ACC112 (cell line): ENCODE results near the gene NTRK1.

Source experiments
- H2AFZ ChIP-seq: fragments of 200-600 bp; sonication (generic); one replicate; pipeline ENCODE4 v1.6.0; 2017; ENCODE audit warnings: antibody characterized with exemption, low read length; ENCODE audit not compliant: unreplicated experiment
- H3K27ac ChIP-seq: fragments of 200-600 bp; sonication (generic); 2 replicates; pipeline ENCODE4 v1.5.1; 2014; ENCODE audit warnings: low read depth, mild to moderate bottlenecking, antibody characterized with exemption, low read length, moderate library complexity
- H3K27me3 ChIP-seq: fragments of 200-600 bp; sonication (generic); 2 replicates; pipeline ENCODE4 v1.6.1; 2014; ENCODE audit warnings: mild to moderate bottlenecking, antibody characterized with exemption, low read length, moderate library complexity, mixed read lengths; ENCODE audit not compliant: insufficient read depth
- H3K36me3 ChIP-seq: fragments of 200-600 bp; sonication (generic); 2 replicates; pipeline ENCODE4 v1.6.1; 2016; ENCODE audit warnings: mild to moderate bottlenecking, antibody characterized with exemption, low read length, moderate library complexity, mixed read lengths; ENCODE audit not compliant: insufficient read depth
- H3K4me1 ChIP-seq: fragments of 200-600 bp; sonication (generic); one replicate; pipeline ENCODE4 v1.6.1; 2016; ENCODE audit warnings: low read length, mixed read lengths; ENCODE audit not compliant: insufficient read depth, unreplicated experiment, control insufficient read depth
- H3K4me3 ChIP-seq: fragments of 200-600 bp; sonication (generic); 2 replicates; pipeline ENCODE4 v1.5.1; 2014; ENCODE audit warnings: mild to moderate bottlenecking, low read depth, low read length
- H3K79me2 ChIP-seq: fragments of 200-600 bp; sonication (generic); one replicate; pipeline ENCODE4 v1.6.0; 2016; ENCODE audit warnings: low read length; ENCODE audit not compliant: control insufficient read depth, unreplicated experiment, insufficient read depth

NTRK1 gene

DNA sequence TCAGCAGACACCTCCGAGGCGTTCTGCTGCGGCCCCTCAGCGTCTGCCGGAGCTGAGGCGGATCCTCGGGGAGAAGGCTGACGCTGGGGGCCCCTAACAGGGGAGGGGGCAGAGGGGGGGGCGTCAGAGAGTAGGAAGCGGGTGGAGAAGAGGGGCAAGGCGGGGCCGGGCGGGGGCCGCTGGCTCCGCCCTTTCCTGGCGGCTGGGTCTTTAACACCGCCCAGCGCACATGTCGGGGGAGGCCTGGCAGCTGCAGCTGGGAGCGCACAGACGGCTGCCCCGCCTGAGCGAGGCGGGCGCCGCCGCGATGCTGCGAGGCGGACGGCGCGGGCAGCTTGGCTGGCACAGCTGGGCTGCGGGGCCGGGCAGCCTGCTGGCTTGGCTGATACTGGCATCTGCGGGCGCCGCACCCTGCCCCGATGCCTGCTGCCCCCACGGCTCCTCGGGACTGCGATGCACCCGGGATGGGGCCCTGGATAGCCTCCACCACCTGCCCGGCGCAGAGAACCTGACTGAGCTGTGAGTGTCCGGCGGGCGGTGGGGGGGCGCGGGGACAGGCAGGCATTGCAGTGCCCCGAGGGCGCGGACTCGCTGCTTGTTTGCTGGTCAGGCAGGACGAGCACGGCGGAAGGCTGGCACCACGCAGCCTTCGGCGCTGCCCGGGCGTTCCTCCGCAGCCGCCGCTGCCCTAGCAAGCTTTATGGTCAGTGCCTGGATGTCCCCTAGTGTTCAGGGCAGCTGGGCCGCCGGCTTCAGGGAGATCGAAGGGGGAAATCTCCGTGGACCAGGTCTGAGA lies at the start of gene NTRK1:
Gene NTRK1 (plus strand): TSS at position 238 of the 796 bp plus-strand sequence. CDS start 70 bp downstream, at position 308.
- Histone ChIP-seq H3K4me1 (peaks cover 3% of the 10 kb centered on the region), H2AFZ (peak within 1 kb of the TSS; percentile 73), H3K4me3 (peak within 1 kb of the TSS; percentile 79), H3K36me3 (no peaks in the 10 kb centered on the region), H3K27ac (no peak within 1 kb of the TSS), H3K79me2 (no peaks in the 10 kb centered on the region), H3K27me3 (peaks cover 39% of the 10 kb centered on the region)

DNA sequence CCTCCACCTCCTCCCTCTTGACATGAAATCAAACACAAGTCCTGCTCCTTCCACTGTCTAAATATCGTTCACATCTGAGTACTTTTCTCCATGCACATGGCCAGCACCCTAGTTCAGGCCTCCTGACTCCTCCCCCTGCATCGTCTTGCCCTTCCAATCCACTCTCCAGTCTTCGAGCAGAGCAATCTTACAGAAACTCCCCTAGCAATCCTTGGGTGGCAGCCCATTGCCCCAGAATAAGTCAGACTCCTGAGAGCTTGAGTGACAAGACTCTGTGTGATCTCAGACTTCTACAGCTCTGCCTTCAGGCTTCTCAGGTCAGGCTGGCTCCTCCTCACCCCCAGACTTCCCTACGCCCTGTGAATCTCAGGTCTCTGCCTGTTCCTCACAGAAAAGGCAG lies 49.5 kb upstream of the NTRK1 start:
- H3K4me3 ChIP-seq: no peak overlapping the region
- H3K36me3 ChIP-seq: peaks cover 5% of the 10 kb centered on the region; the same call in 1 of the 2 replicates
- no peak overlapping the region for H3K27ac ChIP-seq
- H3K27me3 ChIP-seq: no peaks in the 10 kb centered on the region
- peaks cover 5% of the 10 kb centered on the region for H3K79me2 ChIP-seq
- H2AFZ ChIP-seq: no peak overlapping the region
- peaks cover 28% of the 10 kb centered on the region for H3K4me1 ChIP-seq

DNA sequence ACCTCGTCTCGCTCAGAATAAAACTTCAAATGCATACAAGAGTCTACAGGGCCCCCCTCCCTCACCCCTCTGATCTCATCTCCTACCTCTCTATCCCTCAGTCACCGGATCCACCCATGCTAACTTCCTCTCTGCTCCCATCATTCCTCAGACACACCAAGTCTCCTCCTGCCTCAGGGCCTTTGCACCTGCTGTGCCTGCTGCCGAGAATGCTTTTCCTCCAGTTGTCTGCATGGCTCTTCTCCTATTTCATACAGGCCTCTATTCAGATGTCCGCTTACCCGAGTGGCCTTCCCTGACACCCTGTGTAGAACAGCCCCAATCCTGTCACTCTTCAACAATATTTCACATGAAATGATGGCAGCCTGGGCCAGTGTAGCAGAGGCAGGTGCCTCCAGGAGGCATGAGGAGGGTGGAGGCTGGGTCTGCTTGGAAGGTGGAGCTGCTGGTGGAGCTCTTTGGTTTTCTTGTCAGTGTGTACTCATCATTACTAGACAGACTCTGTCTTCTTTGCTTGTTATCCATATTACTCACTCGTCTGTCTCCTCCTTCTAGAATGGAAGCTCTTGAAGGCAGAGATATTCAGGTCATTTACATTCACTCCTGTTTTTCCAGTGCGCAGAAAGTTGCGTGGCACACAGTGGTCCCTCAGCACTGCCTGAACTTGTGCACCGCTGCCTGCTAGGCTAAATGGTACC lies 48.2 kb upstream of the NTRK1 start:
- H3K27ac ChIP-seq: no peak overlapping the region
- H3K36me3 ChIP-seq: no peaks in the 10 kb centered on the region; the same call in 1 of the 2 replicates
- peaks cover 28% of the 10 kb centered on the region for H3K4me1 ChIP-seq
- peaks cover 5% of the 10 kb centered on the region for H3K79me2 ChIP-seq
- H2AFZ ChIP-seq: no peak overlapping the region
- H3K27me3 ChIP-seq: no peaks in the 10 kb centered on the region
- peak overlapping the region; percentile 80 for H3K4me3 ChIP-seq

DNA sequence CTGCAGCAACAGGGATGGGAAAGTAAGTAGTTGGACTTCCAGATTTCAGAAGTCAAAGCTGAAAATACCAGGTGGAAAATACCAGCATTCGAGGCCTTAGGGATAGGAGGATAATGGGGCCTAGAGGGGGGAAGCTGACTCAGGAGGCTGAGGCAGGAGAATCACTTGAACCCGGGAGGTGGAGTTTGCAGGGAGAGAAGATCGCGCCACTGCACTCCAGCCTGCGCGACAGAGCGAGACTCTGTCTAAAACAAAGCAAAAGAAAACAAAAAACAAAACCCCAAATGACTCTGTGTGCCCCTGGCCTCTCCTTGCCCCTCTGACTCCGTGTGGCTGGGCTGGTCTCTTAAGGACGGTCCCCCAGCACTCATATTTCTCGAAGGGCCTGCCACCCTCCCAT lies 47.4 kb upstream of the NTRK1 start:
- H3K4me1 ChIP-seq: peaks cover 28% of the 10 kb centered on the region
- H3K4me3 ChIP-seq: peak overlapping the region; percentile 80
- H3K79me2 ChIP-seq: peaks cover 5% of the 10 kb centered on the region
- no peaks in the 10 kb centered on the region for H3K27me3 ChIP-seq
- H3K27ac ChIP-seq: peak overlapping the region; percentile 50; the same call in 1 of the 2 replicates
- peak overlapping the region; percentile 73 for H2AFZ ChIP-seq
- H3K36me3 ChIP-seq: no peaks in the 10 kb centered on the region; the same call in 1 of the 2 replicates

DNA sequence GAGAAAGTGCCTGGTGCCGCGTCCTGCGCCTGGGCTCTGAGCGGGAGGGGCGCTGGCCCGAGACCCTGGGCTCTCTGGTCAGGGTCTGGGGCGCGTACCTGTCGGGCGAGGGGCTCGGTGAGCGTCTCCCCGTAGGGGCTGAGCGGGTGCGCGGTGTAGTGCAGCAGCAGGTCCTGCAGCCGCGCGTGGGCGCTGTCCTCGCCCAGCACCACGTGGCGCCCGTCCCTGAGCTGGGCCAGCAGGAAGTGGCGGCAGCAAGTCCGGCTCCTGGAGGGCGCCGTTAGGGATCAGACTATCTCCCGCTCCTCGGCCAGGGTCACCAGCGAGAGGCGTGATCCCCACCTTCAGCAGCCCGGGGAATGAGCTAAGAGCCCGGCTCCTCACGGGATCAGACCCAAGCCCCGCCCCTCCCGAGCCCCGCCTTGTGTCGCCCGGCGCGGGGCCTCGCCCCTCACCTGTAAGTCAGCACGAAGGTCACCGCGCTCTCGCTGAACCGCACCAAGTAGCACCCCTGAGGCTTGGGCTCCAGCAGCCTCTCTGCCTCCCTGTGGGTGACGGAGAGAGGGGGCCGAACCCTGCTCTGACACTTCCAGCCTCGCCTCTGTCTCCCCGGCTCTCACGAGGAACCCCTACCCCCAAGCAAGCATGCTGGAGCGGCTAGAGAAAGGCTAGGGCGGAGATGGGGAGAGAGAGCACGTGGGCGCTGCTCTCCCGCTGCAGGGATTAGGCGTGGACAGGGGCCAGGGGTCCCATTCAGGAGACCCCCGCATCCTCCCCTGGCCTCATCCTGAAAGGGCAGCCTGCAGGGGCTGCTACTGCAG lies 46.7 kb upstream of the NTRK1 start:
- Histone ChIP-seq H3K27ac (peak overlapping the region; percentile 50; the same call in 1 of the 2 replicates), H3K4me3 (peak overlapping the region; percentile 80), H2AFZ (peak overlapping the region; percentile 73), H3K79me2 (peaks cover 5% of the 10 kb centered on the region), H3K36me3 (no peaks in the 10 kb centered on the region; the same call in 1 of the 2 replicates), H3K27me3 (no peaks in the 10 kb centered on the region), H3K4me1 (peaks cover 28% of the 10 kb centered on the region)

DNA sequence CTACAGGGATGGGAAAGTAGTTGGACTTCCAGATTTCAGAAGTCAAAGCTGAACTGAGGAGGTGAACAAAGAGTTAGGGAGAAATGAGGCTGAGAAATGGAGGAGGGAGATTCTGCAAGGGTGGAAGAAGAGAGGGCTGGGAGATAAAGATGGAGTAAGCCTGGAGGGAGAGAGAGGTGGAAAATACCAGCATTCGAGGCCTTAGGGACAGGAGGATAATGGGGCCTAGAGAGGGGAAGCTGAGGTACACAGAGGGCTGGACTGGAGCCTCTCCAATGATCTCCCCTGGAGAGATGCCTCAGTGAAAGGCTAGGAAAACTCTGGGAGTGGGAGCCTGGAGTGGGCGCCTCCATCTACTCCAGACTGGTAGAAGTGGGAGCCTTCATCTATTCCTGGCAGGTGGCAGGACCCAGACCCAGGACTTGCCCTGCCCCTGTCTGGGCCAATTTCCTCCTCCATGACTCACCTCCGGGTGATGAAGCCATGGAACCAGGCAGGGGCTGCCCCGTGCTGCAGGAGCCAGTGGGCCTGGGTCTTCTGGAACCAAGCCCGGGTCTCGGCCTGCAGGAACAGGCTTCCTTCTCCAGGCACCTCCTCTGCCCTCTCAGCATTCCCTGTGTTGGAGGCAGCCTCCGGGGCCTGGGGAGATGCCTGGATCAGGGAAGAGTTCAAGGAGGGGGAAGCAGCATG lies 45.9 kb upstream of the NTRK1 start:
- H3K4me3 ChIP-seq: peak overlapping the region; percentile 80; the same call in 1 of the 2 replicates
- peaks cover 28% of the 10 kb centered on the region for H3K4me1 ChIP-seq
- no peaks in the 10 kb centered on the region; the same call in 1 of the 2 replicates for H3K36me3 ChIP-seq
- H2AFZ ChIP-seq: peak overlapping the region; percentile 68
- H3K27me3 ChIP-seq: no peaks in the 10 kb centered on the region
- H3K79me2 ChIP-seq: peaks cover 5% of the 10 kb centered on the region
- H3K27ac ChIP-seq: peak overlapping the region; percentile 50

DNA sequence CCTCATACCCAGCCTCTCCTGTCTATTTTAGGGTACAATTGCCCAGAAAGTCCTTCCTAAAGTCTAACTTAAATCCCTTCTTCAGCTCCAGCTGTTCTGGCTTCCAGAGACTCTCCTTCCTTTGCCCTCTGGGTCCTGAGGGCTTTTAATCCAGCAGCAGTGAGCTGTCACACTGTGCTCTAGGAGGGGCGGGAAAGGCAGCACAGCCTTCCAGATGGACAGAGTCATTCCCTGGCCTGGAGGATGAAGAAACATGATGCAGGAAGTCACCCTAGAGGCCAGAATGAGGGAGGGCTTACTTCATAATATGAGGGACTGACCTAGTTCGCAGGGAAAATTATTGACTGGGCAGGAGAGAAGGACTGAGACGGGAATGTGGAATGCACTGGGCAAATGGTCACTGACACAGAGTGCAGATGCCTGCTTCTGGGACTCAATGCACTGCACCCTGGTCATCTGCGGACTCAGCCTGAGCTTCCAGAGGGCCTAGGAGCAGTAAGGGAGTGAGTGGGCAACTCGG lies 45.3 kb upstream of the NTRK1 start:
- Histone ChIP-seq H2AFZ (no peak overlapping the region), H3K79me2 (peaks cover 5% of the 10 kb centered on the region), H3K27me3 (no peaks in the 10 kb centered on the region), H3K4me1 (peaks cover 28% of the 10 kb centered on the region), H3K36me3 (no peaks in the 10 kb centered on the region; the same call in 1 of the 2 replicates), H3K27ac (peak overlapping the region; percentile 50), H3K4me3 (no peak overlapping the region)

DNA sequence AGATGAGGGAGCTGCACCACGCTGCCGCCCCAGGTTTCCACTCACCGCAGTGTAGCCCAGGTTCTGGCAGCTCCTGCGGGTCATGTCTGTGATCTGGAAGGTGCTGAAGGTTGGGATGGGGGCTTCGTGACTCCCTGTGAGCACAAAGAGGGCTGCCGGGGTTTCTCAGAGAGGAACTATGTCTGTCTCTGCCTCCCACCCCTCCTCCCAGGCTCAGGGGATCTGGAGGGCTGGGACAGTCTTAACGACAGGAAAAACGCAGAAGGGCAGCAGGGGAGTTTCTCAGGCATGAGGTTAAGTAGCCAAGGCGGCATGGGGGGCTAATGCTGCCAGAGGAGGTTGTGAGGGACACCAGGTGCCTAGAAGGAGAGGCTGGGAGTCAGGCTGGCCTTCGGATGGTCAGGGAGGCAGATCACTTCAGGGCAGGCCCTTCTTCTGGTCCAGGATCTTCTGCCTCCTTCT lies 44.7 kb upstream of the NTRK1 start:
- Histone ChIP-seq H2AFZ (no peak overlapping the region), H3K4me3 (no peak overlapping the region), H3K4me1 (peaks cover 28% of the 10 kb centered on the region)

DNA sequence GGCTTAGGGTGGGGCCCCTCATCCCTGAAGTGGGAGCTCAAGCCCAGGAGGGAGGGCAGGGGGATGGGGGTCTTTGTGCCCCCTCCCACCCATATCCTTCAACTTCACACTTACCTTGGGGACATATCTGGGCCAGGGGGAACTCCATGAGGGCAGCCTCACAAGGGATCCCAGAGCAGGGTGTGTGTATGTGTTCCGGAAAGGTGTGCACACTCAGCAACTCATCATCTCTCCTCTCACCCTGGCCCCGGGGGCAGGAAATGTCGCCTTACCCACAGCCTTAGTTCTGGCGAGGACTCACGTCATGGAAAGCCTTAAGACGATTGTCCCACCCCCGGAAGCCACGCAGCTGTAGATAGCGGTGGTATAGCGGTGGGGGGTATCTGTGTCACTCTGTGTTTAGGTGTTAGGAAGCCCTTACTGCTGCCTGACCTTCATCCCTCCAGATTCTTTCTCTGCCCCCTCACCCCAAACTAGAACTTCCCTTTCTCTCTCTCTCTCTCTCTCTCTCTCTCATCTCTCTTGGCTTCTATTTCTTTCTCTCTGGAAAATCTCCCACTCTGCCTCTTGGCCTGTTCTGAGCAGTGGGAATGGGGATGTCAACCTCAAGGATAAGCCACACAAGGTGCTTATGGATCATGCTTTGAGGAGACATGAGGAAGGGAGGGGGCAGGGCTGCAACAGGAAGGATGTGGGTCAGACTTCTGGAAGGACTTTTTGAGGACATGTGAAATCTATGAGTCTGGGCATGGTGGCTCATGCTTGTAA lies 43.9 kb upstream of the NTRK1 start, which contains the start of gene SH2D2A:
Gene SH2D2A (minus strand): TSS at position 288 of the 768 bp plus-strand sequence. CDS start 140 bp downstream, at position 148.
- H3K27ac ChIP-seq: peak within 1 kb of the TSS; percentile 24; the same call in 1 of the 2 replicates
- H3K27me3 ChIP-seq: no peaks in the 10 kb centered on the region

More for the DNA sequence above, 44.7 kb upstream of the NTRK1 start:
- H3K27ac ChIP-seq: peak overlapping the region; percentile 24; the same call in 1 of the 2 replicates
- H3K36me3 ChIP-seq: no peaks in the 10 kb centered on the region; the same call in 1 of the 2 replicates
- peaks cover 5% of the 10 kb centered on the region for H3K79me2 ChIP-seq
- no peaks in the 10 kb centered on the region for H3K27me3 ChIP-seq

More for the DNA sequence above, 43.9 kb upstream of the NTRK1 start, which contains the start of gene SH2D2A:
- Histone ChIP-seq H3K79me2 (peaks cover 2% of the 10 kb centered on the region), H3K36me3 (no peaks in the 10 kb centered on the region; the same call in 1 of the 2 replicates), H2AFZ (no peak within 1 kb of the TSS), H3K4me3 (no peak within 1 kb of the TSS), H3K4me1 (peaks cover 28% of the 10 kb centered on the region)
